IPS-18a (cell line): ENCODE results near the gene MRPL38.

Experiments used
- H3K27ac ChIP-seq: one replicate; pipeline ENCODE4 v1.5.1; 2013; ENCODE audit warnings: low read length
- H3K27me3 ChIP-seq: one replicate; pipeline ENCODE4 v1.6.1; 2013; ENCODE audit warnings: mild to moderate bottlenecking, low read length; ENCODE audit not compliant: control insufficient read depth, insufficient read depth
- H3K36me3 ChIP-seq: one replicate; pipeline ENCODE4 v1.6.1; 2013; ENCODE audit warnings: low read depth, low read length; ENCODE audit not compliant: control insufficient read depth
- H3K4me1 ChIP-seq: one replicate; pipeline ENCODE4 v1.6.1; 2013; ENCODE audit warnings: low read depth, low read length; ENCODE audit not compliant: control insufficient read depth
- H3K4me3 ChIP-seq: one replicate; pipeline ENCODE4 v1.5.1; 2013; ENCODE audit warnings: low read length
- H3K9ac ChIP-seq: one replicate; pipeline ENCODE4 v1.6.1; 2013; ENCODE audit warnings: mild to moderate bottlenecking, low read length, moderate library complexity
- H3K9me3 ChIP-seq: one replicate; pipeline ENCODE4 v1.6.1; 2013; ENCODE audit warnings: low read depth, low read length; ENCODE audit not compliant: control insufficient read depth

MRPL38 gene

DNA sequence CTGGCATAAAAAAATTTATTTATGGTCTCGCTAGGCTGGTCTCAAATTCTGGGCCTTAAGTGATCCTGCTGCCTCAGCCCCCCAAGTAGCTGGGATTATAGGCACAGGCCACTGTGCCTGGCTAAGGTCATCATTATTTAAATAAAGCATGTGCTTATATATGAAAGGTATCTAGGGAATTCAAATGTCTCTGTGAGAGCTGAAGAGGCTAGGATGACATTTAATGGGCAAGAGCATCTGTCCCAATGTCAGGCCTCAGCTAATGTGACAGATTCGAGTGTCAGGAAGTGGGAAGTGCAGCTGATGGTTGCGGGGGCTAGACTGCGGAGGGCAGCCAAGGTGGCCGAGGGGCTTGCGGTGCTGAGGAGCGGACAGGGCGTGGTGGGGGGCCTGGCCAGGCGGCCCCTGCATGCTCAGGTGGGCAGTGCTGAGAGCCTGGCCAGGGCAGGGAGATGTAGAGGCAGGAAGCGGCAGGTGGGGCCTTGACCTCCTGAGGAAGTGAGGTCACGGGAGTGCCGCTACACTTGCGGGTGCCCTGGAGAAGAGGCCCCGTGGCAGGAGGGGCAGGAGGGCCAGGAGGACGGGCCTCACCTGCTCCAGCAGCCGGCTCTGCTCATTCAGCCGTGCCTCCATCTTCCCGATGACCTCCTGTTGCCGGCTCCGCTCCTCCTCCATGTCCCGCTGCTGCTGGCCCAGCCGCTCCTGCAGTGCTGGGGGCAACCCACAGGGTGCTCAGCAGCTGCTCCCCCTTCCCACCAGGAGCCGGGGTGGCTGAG is 12.6 kb upstream of the MRPL38 start:
- Histone ChIP-seq H3K36me3 (no peaks in the 10 kb centered on the region), H3K27ac (no peak overlapping the region), H3K9ac (no peak overlapping the region), H3K27me3 (no peaks in the 10 kb centered on the region), H3K9me3 (no peaks in the 10 kb centered on the region), H3K4me3 (no peak overlapping the region), H3K4me1 (no peaks in the 10 kb centered on the region)

DNA sequence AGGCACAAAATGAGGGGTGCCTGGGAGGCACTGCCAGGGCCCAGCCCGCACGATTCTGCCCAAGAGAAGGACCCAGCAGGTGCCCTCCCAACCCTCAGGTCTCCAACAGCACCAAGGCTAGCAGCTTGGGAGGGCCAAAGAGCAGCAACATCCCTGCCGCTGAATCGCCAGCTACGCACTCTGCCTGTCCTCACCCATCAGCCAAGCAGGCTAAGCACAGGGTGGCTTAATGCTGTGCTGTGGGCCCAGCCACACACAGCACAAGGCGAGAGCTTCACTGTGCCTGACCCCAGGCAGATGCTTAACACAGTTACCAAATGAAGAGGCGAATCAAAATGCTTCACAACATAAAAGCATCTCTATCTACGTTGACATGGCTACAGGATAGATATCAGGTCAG is 10.6 kb upstream of the MRPL38 start:
- Histone ChIP-seq H3K4me3 (no peak overlapping the region), H3K4me1 (no peaks in the 10 kb centered on the region), H3K27me3 (no peaks in the 10 kb centered on the region), H3K27ac (no peak overlapping the region), H3K36me3 (no peaks in the 10 kb centered on the region), H3K9me3 (no peaks in the 10 kb centered on the region), H3K9ac (no peak overlapping the region)

DNA sequence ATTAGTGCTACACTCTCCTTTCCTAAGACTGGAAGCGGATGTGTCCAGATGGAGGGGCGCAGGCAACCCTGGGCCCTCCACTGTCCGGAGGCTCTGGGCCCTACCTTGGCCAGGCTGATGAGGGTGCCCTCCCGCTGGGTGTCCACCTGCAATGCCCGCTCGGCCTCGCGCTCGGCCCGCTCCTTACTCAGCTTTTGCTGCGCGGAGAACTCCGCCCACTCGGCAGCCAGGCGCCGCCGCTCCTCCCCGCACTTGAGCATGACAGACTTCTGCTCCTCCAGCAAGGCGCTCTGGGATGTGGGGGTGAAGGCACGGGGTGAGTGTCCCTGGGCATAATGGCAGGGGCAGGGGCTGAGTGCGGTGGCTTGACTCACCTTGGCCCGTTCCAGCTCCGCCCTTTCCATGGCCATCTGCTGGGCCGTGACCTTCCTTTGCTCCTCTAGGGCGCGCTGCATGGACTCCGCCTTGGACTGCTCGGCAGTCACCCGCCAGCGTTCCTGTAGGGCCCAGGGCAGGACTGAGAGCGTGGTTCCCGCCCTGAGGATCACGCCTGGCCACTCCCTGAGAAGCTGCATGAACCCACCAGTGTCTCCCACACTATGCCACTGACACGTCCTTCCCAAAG is 10.1 kb upstream of the MRPL38 start:
- Histone ChIP-seq H3K4me1 (no peaks in the 10 kb centered on the region), H3K9me3 (no peaks in the 10 kb centered on the region), H3K27ac (no peak overlapping the region), H3K36me3 (no peaks in the 10 kb centered on the region), H3K9ac (no peak overlapping the region), H3K4me3 (no peak overlapping the region), H3K27me3 (no peaks in the 10 kb centered on the region)

DNA sequence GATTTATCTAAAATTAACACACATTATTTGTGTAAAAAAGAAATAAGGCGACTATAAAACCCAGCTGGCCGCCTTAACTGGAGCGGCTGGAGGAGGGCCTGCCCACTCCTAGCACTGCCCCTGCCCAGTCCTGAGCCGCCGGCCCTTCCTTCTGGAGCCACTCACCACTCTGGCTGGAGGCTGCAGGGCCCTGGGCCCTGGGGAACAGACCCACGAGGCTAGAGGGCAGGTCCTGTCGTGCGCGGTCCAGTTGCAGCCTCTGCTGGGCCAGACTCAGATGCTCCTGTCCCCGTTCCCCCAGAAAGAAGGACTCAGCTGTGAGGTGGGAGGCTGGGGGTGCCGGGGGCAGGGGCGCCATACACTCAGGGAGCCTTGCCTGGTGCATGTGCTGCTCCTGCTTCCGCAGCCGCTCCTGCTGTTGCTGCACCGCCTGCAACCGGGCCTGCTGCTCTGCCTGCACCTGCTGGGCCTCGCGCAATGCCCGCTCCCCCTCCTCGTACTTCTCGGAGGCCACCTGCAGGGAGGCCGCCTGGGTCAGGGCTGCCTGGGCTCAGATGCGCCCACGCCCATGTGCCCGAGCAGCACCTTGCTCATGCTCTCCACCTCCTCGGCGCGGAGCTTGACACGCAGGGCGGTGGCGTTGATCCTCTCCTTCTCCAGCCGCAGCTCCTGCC is 9.0 kb upstream of the MRPL38 start:
- H3K4me1 ChIP-seq, result no peaks in the 10 kb centered on the region

DNA sequence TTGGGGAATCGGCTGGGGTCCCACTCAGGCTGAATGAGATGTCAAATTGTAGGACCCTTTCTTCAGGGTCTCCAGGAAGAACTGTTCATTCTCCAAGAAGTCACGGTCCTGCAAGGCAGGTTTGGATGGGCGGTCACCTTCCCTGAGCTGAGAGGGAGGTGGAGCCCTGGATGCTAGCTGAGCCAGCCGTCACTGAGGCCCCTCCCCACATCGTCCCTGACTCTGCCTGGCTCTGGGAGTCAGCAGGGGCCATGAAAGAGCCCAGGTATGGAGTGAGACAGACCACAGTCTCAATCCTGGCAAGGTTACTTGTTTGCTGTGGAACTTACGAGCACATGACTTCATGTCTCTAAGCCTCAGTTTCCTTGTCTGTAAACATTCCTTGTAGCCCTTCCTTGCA is 6.0 kb upstream of the MRPL38 start:
- H3K36me3 ChIP-seq, result no peaks in the 10 kb centered on the region
- no peaks in the 10 kb centered on the region for H3K27me3 ChIP-seq
- no peak overlapping the region for H3K9ac ChIP-seq
- H3K27ac ChIP-seq, result no peak overlapping the region
- no peak overlapping the region for H3K4me3 ChIP-seq
- no peaks in the 10 kb centered on the region for H3K4me1 ChIP-seq
- no peaks in the 10 kb centered on the region for H3K9me3 ChIP-seq

More for the DNA sequence above, 9.0 kb upstream of the MRPL38 start:
- no peaks in the 10 kb centered on the region for H3K27me3 ChIP-seq
- H3K4me3 ChIP-seq, result no peak overlapping the region
- H3K9me3 ChIP-seq, result no peaks in the 10 kb centered on the region
- no peaks in the 10 kb centered on the region for H3K36me3 ChIP-seq
- H3K27ac ChIP-seq, result no peak overlapping the region
- H3K9ac ChIP-seq, result no peak overlapping the region

DNA sequence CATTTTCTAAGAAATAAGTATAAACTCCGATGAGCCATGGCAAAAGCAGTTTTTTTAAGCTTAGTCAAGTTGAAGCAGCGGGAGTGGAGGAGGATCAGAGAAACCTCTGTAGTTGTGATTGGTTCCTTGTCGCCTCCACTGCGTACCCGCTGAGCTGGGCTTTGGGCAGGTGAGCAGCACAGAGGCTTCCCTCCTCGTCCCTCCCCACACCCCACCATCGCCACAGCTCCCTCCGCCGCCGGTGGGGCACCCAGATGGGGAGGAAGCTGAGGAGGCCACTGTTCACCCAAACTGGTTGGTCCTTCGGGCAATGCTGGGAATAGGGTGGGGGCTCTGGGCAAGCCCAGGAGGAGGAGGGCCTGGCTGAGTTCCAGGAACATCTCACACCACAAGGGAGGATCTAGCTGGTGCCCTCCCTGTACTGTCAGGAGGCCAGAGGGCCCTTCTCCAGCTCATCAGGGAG is 5.2 kb upstream of the MRPL38 start:
- Histone ChIP-seq H3K27me3 (no peaks in the 10 kb centered on the region), H3K4me3 (no peak overlapping the region), H3K4me1 (no peaks in the 10 kb centered on the region), H3K27ac (no peak overlapping the region), H3K36me3 (no peaks in the 10 kb centered on the region), H3K9me3 (no peaks in the 10 kb centered on the region), H3K9ac (no peak overlapping the region)

DNA sequence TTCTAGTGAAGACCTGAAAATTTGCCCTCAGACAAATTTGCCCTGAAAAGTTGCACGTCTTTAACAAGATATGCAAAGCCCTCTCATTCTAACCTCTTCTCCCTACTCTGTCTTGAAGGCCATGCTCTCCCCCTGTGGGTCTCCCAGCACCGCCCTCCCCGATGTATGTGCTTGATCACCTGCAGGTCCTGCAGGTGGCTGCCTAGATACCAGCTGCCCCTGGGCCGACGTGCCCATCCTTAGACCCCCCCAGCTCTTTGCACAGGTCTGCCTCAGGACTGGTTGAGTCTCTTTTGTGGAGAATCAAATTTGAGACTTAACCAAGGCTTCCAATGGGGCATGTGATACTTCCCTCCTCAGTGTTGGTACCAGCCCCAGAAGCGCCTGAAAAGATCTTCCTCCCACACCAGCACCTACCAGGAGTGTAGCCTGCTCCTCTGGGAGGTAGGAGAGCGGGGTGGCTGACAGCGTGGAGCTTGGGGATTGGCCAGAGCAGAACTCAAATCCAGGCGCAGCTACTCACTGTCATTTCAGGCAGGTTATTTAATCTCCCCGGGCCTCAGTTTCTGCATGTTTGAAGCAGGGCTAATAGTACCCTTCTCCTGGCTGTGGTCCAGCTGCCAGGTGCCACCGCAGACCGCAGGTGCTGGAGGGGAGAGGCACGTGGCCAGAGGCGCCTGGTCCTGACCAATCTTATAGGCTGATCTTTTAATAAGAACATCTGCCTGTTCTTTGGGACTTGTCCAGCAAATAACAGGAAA is 4.5 kb upstream of the MRPL38 start:
- H3K27ac ChIP-seq, result no peak overlapping the region
- no peaks in the 10 kb centered on the region for H3K4me1 ChIP-seq
- no peaks in the 10 kb centered on the region for H3K9me3 ChIP-seq
- no peak overlapping the region for H3K9ac ChIP-seq
- H3K4me3 ChIP-seq, result no peak overlapping the region
- H3K36me3 ChIP-seq, result no peaks in the 10 kb centered on the region
- H3K27me3 ChIP-seq, result no peaks in the 10 kb centered on the region

DNA sequence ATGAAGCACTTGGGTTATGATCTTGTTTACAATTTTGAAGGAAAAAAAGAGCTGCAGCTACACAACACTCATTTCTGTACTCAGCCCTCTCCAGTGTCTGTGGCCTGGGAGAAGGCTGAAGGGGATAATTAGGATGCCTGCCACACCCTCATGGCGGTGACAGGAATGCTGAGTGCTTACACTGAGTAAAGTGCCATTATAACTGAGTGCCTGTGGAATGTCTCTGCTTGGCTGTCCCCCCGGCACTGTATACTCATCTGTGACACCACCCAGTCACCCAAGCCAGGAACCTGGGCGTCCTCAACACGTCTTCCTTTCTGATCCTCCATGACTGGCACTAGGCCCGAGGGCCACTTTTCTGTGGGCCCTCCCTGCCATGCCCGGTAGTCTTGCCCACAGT is 3.5 kb upstream of the MRPL38 start:
- Histone ChIP-seq H3K27me3 (no peaks in the 10 kb centered on the region), H3K27ac (no peak overlapping the region), H3K9me3 (no peaks in the 10 kb centered on the region), H3K4me3 (no peak overlapping the region), H3K36me3 (no peaks in the 10 kb centered on the region), H3K4me1 (no peaks in the 10 kb centered on the region), H3K9ac (no peak overlapping the region)

DNA sequence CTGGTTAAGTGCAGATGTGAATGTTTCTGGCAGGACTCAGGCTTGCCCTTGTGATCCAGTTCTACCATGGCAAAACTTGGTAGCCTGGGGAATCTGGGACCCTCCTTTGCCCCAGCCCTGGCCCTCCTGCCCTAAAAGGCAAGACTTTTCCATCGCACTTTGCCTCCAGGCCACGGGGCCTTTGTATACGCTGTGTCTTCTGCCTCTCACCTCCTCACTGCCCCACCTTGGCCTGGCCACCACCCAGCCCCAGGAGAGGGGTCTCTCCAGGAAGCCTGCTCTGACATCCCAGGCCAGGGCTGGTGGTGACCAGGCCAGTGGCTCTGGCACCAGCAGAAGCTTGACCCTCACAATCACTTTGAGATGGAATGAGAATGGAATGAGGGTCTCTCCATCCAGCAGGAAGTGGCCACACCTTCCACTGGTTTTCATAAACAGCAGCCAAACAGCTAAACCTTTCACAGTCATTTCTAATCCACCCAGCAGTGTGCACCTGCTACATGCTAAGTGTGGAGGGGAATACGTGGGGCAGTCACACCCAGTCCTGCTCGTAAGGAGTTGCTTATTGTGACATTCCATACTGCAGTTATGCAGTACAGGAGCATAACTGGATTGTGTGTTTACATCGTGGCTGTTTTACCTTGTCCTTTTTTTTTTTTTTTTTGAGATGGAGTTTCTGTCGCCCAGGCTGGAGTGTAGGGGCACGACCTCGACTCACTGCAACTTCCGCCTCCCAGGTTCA is 1.6 kb upstream of the MRPL38 start:
- no peak overlapping the region for H3K27ac ChIP-seq
- no peaks in the 10 kb centered on the region for H3K27me3 ChIP-seq
- H3K36me3 ChIP-seq, result peaks cover 7% of the 10 kb centered on the region
- no peak overlapping the region for H3K4me3 ChIP-seq
- no peaks in the 10 kb centered on the region for H3K9me3 ChIP-seq
- no peaks in the 10 kb centered on the region for H3K4me1 ChIP-seq
- H3K9ac ChIP-seq, result no peak overlapping the region

DNA sequence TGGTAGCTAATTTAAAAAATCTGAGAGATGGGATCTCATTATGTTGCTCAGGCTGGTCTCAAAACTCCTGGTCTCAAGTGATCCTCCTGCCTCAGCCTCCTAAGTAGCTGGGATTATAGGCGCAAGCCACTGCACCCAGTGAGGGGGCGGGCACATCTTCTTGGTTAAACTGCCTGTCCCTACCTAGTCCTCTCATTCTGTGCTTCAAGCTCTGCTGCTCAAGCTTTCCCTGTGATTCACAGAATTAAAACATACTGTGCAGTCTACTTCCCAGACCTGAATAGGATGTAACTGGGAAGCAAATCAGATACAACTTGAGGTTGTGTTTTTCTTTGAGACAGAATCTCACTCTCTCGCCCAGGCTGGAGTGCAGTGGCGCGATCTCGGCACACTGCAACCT is 2.3 kb downstream of the MRPL38 start:
- Histone ChIP-seq H3K4me3 (no peak overlapping the region), H3K36me3 (peaks cover 28% of the 10 kb centered on the region), H3K9me3 (no peaks in the 10 kb centered on the region), H3K27me3 (no peaks in the 10 kb centered on the region), H3K27ac (no peak overlapping the region), H3K4me1 (peaks cover 3% of the 10 kb centered on the region), H3K9ac (no peak overlapping the region)

DNA sequence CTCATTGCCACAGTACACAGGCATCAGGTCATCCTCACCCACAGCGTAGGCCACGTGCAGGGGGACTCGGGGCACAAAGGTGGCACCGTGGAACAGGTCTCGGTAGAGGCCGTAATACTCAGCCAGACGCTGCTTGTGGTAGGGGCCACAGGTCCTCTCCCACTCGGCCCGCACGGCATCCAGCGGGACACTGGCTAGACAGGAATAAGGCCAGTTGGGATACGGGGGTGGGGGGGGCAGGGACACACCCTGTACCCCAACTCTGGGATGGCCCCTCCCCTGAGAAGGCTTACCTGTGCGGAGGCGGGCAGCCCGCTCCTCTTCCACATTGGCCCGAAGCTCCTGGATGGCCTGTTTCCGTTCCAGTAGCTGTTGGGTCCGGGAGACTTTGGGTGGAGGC is 3.0 kb downstream of the MRPL38 start:
- peaks cover 6% of the 10 kb centered on the region for H3K4me1 ChIP-seq
- H3K27ac ChIP-seq, result no peak overlapping the region
- H3K27me3 ChIP-seq, result no peaks in the 10 kb centered on the region
- no peaks in the 10 kb centered on the region for H3K9me3 ChIP-seq
- no peak overlapping the region for H3K9ac ChIP-seq
- no peak overlapping the region for H3K4me3 ChIP-seq
- H3K36me3 ChIP-seq, result peaks cover 28% of the 10 kb centered on the region
